NCI-H82 (cell line): ENCODE results near the gene MIPEP.

Experiments used
- DNase-seq: peaks from one replicate; lab custom pipeline; 2025; lab: John Stamatoyannopoulos, UW

Gene MIPEP

DNA sequence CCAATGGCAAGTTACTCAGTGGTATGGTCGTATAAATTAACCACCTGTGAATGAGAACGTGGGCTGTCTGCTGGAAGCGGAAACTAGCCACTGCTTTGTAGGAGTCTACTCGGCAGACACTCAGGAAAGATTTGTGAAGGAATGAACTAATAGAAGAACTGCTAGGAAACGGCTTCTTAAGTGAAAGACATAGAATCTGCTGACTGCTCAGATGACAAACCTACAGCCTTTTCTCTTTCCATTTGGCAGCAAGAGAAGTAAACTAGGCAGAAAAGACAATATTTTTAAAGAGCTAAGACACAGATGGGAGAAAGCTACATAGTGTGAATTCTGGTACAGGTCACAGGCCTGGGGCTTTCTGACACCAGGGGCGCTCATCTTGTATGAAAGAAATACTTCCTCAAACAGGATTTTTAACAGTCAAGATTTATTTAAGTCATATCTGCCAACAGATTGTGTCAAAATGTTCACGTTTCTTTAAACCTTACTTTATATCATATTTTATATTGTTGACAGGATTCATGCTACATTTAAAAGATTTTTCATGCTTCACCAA lies 78.4 kb downstream of the MIPEP start:
- no peak for DNase-seq

DNA sequence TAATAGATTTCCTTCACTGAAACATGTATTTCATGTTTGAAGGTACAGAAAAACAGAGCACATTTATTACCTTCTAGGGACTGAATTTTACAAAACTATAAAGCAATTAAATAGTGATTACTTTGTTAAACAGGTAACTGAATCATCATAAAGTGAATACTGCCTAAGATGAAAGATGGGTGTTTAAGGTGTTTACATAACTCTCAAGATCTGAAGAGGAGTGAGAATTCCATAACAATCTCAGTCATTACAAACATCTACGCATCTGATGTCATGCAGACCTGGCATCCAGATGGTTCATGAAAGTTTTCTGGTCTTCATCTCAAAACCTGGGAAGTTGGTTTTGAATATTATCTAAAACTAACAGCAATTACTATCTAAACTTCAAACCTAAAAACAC lies 80.4 kb downstream of the MIPEP start:
- no peak for DNase-seq

DNA sequence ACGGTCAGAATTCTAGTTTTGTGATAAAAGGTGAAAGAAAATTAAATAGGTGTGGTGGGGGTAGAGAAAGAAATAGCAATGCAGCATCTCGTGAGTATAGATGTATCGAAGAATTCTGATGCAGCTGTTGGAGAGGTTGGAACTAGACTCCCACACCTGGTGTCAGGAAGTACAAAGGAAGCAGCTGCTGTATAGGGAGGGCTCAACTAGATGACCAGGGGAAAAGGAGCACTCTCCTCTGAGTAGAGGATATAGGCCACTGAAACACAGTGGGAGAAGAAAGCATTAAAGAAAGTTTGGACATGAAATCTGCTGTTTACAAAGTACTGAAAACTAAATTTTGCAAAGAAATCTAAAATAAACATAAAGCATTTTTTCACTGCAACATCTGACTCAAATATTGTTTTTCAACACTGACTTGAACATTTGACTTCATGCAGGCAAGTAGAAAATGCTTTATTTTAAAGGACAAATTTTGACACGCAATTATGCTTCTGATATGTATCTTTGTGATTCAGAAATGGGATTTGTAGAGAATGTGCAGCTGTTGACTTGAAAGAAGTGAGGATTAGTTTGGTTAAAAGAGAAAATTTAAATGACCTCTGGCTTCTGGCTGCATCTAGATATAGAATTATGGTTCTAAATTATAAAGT lies 82.2 kb downstream of the MIPEP start:
- DNase-seq: no peak

DNA sequence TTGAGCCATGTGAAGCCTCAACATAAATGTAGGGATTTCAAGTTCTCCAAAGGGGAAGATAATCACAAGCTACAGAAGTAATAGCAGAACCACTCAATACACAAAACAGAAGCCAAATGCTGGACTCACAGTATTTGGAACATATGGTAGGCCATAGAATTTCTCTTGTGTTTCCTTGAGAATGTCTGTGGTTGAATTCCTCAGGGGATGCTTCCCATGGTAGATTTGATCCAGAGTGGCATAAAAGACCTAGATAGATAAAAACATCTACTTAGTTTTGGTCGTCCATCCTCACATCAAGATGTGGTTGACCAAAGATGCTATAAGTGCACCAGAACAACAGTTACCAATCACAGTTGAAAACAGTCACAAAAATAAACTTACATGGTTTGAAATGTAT lies 83.4 kb downstream of the MIPEP start:
- DNase-seq: no peak

DNA sequence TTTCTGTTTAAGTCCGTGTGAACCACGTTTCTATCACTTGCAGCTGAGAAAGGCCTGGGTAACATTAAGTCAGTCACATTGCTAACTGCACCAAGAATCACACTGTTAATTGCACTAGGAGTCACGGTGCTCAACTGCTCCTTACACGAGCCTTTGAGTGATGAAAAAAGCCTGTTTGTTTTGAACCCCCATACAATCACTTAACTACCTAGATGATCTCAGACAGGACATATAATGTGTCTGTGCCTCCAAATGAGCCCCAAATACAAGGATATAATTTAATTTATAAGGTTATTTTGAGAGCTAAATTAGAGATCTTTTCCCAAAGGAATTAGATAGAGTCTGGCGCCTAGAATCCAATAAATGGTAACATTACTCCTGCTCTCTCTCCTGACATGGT lies 84.1 kb downstream of the MIPEP start:
- peak; percentile 61 for DNase-seq

GRCh38 chr13:23804166-23804565 lies 85.0 kb downstream of the MIPEP start:
- DNase-seq: no peak

DNA sequence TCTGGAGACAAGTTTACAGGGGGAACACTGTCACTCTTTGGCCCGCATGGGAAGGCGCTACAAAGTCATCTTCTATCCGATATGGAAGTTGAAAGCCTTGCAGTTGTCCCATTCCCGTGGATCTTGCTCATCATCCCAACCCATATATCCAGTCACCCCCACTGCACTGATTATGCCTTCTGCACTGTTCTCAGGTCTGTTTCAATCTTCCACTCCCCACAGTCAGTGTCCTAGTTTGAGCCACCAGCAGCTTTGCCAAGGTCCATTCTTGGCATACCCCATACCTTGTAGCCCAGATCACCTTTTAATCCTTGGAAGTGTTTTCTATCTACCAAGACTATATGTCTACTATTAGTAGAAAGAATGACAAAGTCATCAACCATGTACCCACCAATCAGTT lies 88.1 kb downstream of the MIPEP start:
- no peak for DNase-seq

DNA sequence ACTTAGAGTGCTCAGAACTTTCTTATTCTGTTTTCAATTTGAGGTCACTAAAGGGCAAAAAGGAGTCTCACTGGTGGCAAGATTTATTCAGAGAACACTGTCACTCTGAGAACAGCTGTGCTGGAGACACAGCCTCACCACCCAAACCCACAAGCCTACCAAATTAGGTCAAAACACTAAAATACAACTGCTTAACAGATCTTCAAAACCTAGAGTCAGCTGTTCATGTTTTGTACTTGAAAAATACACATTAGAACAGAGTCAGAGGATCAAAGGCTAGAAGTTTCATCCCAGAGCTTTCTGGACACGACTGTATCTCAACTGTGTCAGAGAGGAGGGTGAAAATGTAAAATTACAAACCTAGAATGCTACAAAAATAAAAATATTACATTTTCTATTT lies 89.3 kb downstream of the MIPEP start:
- DNase-seq: no peak

- no peak for DNase-seq
Observed at GRCh38 chr13:23797276-23797903, 91.8 kb downstream of the MIPEP start.

DNA sequence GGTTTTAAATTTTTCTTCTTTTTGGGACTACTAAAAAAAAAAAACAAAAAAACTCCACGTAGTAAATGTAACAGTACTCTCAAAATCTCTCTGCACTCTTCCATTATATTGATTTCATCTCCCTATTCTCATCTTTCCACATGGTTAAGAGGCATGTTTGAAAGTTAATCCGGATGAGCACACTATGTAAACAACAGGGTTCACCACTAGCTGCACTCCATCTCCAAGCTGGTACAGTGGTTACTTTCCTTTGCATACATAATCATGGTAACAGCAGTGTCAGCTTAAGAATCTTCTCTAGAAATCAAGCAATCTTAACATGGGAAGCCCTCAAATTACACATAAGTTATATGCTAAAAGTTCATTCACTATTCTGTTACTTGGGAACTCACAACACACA lies 92.6 kb downstream of the MIPEP start:
- DNase-seq: peak; percentile 90

GRCh38 chr13:23794267-23795161 lies 94.7 kb downstream of the MIPEP start:
- DNase-seq: no peak

DNA sequence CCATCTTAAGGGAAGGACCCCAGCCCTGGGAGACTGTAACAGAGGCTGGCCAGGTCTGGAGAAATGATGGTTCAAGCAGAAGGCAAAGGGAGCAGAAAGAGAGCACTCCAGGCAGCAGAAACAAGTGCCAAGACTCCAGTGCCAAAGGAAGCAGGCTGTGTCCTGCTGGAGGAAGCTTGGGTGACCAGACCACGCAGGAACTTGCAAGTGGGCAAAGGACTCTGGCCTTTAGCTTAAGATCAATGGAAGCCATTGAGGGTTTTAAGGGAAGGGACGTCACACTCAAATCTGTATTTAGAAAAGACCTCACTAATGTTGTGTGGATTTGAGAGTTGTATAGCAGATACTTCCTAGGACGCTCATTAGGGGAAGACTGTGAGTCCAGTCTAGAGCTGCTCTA lies 95.5 kb downstream of the MIPEP start:
- DNase-seq: no peak

GRCh38 chr13:23792680-23793079 lies 96.5 kb downstream of the MIPEP start:
- DNase-seq: no peak

DNA sequence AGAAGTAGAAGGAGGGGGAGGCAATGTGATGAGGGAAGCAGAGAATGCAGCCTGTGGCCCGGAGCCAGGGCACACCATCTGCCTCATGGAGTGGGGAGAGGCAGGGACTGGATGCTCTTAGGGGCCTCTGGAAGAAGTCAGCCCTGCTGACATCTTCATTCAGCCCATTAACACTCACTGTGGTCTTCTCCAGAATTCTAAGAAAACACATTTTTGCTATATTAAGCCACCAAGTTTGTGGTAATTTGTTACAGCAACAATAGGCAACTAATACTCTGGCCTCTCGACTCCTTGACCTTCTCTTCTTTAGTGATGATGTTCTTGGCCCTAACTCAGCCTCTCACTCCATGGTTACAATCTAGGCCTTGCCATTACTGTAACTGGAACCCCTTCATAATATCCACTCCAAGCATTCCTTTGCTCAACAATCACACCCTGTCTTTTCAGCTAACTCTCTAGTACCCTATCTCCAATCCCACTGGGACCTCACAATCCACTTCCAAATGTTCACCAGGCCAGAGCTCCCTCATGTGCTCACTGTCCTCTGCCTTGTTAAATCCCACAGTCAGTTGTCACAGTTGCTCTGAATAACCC lies 98.5 kb downstream of the MIPEP start:
- no peak for DNase-seq

DNA sequence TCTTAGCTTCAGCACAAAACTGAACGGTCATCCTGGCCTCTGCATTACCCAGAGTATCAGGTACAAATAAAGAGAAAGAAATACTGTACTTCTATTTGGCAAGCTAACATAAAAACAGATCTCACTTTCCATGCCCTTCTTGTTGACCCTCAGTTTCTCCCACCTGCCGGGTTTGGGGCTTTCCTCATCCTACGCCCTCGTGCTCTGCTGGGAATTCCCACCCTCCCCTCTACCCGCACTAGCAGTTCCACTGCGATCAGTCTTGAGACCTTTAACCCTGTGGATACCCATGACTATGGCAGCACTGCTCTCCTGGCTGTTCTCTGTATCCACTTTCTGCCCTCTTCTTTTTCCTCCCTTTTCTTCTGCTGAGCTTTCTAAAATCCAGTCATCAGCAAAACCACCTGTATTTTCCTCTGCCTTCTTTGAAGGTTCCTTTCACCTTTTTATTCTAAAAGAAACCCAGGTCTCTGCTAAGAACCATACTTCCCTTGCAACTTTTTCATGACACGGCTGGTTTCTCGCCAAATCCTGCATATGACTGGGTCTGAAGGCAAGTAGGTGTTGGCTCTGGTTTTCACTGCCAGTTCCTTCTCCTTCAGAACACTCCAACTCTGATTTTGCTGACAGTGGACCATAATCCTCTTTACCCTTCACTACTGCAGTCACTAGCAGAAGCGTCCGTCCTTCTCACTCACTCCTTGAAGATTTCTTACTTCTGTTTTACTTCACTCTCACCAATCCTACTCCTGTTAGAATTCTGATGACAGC lies 99.4 kb downstream of the MIPEP start:
- no peak for DNase-seq

GRCh38 chr13:23788459-23788858 lies 100.7 kb downstream of the MIPEP start:
- DNase-seq: no peak

- DNase-seq: no peak
Observed at GRCh38 chr13:23787464-23787863, 101.7 kb downstream of the MIPEP start.

- no peak for DNase-seq
Observed at GRCh38 chr13:23786607-23787006, 102.6 kb downstream of the MIPEP start.

- no peak for DNase-seq
Observed at GRCh38 chr13:23778879-23779278, 110.3 kb downstream of the MIPEP start.

DNA sequence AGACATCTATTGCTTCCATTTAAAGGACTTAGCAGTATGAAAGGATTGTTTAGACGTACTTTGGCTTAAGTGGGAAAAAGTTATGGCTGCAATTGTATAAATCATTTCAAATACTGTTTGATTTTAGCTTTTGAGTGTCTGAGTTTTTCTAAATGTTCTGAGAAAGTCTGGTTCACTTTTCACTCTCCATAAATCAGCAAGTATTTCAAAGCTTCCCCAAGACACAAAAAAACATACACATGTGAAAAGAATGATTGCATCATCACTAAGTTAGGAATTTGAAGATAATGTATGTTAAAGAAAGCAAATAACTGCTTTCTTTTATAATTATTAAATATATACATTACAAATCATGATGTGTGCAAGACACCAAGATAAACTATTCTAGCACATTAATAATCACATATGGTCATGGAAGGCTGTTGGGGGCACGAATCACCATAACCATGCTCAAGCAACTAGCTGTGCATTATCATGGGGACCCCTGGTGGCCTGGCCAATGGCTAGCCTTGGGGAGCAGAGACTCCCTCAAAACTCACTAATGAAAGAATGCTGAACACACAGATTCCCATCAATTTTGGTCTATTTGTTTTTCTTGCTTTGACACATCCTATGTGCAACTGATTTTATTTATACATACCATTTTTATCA lies 111.1 kb downstream of the MIPEP start:
- no peak for DNase-seq

- DNase-seq: no peak
Observed at GRCh38 chr13:23777575-23777870, 111.7 kb downstream of the MIPEP start.
